ENCODE results near the gene VPS51.

GRCh38 chr11:65129649-65130441 is 33.8 kb downstream of the VPS51 start:
- no peak for TF ChIP-seq CTCF (IDR thresholded peaks at IDR 0.05; ENCODE audit: insufficient read depth, low read depth, low read length)
- TF ChIP-seq EZH2 (IDR thresholded peaks at IDR 0.05; ENCODE audit: insufficient read depth, low read length): no peak
